Heart left ventricle (tissue), 13 donors: ENCODE results near the gene ZNF628.

Experiments
- POLR2A ChIP-seq, 2 donors: fragments of 450-650 bp; IDR thresholded peaks; one replicate each; pipeline ENCODE4 v1.6.1; 2017; ENCODE audit warnings: antibody characterized with exemption in 2 of 2, mild to moderate bottlenecking in 2 of 2, moderate library complexity in 2 of 2
- TF ChIP-seq, protein P1 (sequence below), 12 donors: fragments of 200-600 bp; sonication (generic) in 4 of 12; IDR thresholded peaks; one replicate each; pipeline versions ENCODE4 v1.5.0 to v1.8.0; 2018 to 2022; ENCODE audit warnings: antibody characterized with exemption in 12 of 12, mild to moderate bottlenecking in 5 of 12
- donor health status: ischemic (EF 13 %, LVEDD 7.1; RV severe dilation, severe dysfunction).
- donor health status: DM: no; HTN: yes; CAD: no.
- donor health status: DM: no; HTN: no; CAD: no.
- donor health status: ischemic (EF 25% LVEDD 6.9; RV normal size, moderate dysfunction).
- donor health status: ischemic (EF 25% LVEDD 5.7; RV mildly dilated, moderate dysfunction).
- donor health status: ischemic (EF 35%, LVEDD 5.7; RV mildly dilated, moderate dysfunction).
- donor health status: nonischemic (EF 11% LVEDD 7.7; RV severe dilation, severe dysfunction).
- donor health status: DM: yes; HTN: yes; CAD: no.
- donor health status: PGD.
- donor health status: ischemic (EF 29% LVEDD 5.4; RV normal size, mild dysfunction).
- donor health status: nonischemic (EF 23%, LVEDD 6.1; RV moderate dilation, normal function).

DNA sequence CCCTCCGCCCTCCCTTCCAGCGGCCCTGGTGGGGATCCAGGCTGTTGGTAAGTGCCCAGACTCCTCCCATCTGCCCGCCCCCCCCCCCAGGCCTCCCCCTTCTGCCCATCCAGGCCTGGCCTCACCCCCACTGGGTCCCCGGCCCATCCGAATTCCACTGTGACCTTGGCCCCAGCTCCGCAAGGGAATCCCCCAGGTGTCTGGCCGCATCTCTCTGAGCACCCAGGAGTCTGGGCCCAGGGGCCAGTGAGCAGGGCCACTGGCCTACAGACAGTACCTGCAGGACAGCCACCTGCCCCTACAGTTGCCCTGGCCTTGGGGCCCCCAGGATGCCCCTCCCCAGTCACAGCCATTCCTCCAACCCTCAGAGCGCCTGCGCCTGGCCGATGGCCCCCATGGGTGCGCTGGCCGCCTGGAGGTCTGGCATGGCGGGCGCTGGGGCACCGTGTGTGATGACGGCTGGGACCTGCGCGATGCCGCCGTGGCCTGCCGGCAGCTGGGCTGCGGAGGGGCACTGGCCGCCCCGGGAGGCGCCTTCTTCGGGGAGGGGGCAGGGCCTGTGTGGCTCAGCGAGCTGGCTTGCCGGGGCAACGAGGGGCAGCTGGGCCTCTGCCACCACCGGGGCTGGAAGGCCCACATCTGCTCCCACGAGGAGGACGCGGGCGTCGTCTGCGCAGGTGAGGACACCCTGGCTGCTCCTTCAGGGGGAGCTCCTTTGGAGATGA lies 12.7 kb downstream of the ZNF628 start:
- TF ChIP-seq, protein P1, sequence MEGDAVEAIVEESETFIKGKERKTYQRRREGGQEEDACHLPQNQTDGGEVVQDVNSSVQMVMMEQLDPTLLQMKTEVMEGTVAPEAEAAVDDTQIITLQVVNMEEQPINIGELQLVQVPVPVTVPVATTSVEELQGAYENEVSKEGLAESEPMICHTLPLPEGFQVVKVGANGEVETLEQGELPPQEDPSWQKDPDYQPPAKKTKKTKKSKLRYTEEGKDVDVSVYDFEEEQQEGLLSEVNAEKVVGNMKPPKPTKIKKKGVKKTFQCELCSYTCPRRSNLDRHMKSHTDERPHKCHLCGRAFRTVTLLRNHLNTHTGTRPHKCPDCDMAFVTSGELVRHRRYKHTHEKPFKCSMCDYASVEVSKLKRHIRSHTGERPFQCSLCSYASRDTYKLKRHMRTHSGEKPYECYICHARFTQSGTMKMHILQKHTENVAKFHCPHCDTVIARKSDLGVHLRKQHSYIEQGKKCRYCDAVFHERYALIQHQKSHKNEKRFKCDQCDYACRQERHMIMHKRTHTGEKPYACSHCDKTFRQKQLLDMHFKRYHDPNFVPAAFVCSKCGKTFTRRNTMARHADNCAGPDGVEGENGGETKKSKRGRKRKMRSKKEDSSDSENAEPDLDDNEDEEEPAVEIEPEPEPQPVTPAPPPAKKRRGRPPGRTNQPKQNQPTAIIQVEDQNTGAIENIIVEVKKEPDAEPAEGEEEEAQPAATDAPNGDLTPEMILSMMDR (IDR thresholded peaks at IDR 0.05): no peak
- TF ChIP-seq POLR2A (IDR thresholded peaks at IDR 0.05): no peak
